GM18502 (cell line): ENCODE measurements around the gene LMTK2.

Experiments
- ATAC-seq: cut with Tn5 transposase; IDR thresholded peaks from one replicate; pipeline ENCODE4 v1.9.1; 2021; ENCODE audit warnings: mild to moderate bottlenecking; ENCODE audit not compliant: unreplicated experiment, poor library complexity

The LMTK2 gene

GRCh38 chr7:98199131-98199530 lies 92.5 kb downstream of the LMTK2 start:
- ATAC-seq = no peak

DNA sequence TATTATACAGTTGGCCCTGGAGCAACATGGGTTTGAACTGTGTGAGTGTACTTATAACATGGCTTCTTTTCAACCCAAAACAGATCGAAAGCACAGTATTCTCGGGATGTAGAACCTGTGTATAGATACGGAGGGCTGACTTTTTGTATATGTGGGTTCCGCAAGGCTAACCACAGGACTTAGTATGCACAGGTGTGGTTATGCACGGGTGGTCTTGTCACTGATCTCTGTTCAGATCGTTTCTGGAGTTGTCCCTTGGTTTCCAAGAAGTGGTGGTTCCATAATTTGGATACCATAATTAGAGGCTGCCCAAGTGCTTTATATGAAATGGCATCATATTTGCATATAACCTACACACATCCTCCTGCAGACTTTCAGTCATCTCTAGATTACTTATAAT lies 93.7 kb downstream of the LMTK2 start:
- peak; percentile 45 for ATAC-seq

DNA sequence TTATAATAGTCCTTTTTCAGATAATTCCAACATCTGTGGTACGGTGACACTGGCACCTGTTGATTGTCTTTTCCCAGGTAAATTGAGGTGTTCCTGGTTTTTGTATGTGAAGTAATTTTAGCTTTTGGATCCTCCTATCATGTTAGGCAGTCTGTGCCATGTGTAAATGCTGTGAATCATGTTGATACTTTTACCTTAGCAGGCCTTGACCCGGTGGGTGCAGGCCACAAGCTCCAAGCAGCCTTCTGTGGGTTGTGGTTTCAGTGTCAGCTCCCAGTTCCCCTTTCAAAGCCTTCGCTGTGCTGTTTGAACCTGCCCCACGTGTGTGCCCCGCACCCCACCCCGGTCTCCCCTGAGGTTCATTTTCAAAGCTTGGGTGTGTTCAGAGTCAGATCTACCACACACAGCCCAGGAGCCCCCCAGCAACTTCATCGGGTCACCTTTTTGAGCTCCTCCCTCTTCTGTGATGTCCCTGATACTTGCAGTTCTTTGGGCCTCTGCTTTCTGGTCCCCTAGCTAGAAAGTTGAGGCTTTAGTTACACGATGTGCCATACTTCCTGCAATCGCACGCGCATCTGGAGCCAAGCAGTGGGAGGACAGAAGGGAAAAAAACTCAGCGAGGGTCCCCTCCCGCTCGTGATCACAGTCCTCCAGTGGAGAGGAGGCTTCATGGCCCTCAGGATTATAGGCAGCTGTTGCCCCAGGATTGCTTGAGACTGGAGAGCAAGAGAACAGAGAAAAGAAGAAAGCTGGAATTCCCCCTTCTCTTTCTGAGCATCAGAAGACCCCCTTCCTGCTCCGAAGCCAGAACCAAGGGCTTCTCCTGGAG lies 95.9 kb downstream of the LMTK2 start:
- ATAC-seq = peak; percentile 91

GRCh38 chr7:98203261-98203963 lies 96.8 kb downstream of the LMTK2 start:
- ATAC-seq = peak; percentile 48

DNA sequence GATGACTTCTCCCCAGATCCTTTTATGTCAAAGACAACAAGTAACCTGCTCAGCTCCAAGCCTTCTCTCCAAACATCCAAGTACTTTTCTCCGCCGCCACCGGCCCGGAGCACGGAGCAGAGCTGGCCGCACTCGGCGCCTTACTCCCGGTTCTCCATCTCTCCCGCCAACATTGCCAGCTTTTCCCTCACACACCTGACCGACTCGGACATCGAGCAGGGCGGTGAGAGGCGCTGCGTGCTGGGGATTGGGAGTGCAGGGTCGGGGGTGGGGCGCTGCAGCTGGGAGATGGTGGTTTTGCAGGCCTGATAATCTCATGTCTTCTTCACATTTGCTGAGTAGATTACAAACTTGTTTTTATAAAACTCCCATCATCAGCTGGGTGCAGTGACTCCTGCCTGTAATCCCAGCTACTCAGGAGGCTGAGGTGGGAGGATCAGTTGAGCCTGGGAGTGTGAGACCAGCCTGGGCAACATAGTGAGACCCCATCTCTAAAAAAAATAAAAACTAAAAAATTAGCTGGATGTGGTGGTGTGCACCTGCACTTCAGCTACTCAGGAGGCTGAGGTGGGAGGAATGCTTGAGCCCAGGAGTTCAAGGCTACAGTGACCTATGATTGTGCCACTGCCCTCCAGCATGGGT lies 97.4 kb downstream of the LMTK2 start:
- ATAC-seq = no peak

DNA sequence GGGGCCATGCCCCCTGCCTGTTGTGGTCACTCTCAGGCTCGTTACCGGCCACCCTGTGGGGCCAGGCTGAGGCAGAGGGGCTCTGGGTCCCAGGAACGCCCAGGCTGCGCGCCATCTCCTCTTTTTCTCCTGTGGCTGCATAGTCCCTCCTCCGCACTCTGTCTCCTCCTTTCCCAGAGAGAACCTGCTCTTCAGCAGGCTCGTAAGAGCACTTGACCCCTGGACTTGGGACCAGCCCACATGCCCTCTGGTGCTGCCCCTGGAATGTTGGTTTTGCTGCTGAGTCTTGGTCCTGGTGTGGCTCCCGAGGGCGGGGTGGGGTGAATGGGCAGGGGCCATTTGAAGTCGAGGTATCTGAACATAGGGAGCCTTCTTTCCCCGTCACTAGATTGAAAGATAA lies 98.0 kb downstream of the LMTK2 start:
- no peak for ATAC-seq

GRCh38 chr7:98205162-98205845 lies 98.6 kb downstream of the LMTK2 start:
- ATAC-seq = no peak

DNA sequence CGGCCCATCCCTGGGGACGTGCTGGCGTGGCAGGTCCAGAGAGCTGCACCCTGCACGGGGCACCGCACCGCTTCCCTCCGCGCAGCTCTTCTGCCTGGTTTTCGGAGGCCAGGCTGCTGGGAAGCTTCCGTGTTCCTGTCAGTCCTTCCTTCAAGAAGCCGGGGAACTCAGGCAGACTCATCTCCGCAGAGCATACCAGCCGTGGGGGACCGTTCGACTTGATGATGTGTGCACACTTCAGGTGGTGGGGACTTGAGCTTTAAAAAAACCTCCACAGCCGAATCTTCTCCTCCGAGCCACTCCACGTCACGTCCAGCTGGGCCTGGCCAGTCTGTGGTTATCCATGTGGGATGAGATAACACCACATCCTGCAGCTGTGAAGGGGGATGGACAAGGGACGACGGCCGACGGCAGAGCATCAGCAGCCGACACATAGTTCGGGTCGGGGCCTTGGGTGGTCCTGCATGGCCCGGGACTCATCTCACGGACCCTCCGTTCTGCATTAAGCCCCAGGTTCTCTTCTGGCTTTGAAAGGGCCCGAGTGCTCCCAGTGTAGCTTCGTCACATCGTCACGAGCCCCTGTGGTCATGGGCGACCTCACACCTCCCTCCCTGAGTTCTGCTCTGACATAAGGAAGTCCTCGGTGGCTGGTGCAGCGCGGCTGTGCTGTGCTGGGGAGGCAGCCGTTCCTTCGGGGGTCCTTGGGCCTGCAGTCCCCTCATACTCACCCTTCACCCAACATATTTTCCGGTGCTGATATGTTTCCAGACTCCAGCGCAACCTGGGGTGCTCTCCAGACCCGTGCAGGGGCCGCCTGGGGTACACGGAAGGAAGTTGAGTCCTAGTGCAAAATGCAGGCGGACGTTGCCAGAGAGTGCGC lies 100.0 kb downstream of the LMTK2 start:
- ATAC-seq = no peak

GRCh38 chr7:98209166-98209920 lies 102.7 kb downstream of the LMTK2 start:
- ATAC-seq = no peak

DNA sequence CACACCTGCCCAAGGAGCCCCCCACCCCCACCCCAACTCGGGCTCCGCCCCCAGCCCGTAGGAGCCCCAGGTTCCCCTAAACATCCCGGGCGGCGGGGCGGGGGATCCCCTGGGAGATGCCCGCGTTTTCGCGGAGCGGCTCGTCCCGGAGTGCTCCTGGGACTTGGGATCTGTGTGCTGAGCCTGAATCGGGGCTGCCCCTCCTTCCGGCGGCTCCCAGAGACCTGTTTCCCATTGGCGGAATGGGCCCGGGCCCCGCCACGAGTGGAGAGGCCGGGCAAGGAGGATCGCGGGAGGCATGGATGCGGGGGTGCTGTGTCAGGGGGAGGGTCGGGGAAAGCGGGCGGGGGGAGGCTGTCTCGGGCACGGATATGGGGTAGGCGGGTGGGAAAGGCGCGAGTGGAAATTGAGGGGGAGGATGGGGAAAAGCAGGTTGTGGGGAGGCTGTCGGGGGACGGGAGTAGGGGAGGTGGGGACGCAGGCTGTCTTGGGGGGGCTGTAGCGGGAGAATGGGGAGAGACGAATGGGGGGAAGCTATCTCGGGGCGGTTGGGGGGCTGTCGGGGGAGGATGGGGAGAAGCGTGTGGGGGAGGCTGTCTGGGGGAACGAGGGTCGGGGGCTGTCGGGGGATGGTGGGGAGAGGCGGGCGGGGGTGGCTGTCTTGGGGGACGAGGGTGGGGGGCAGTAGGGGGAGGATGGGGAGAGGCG lies 104.0 kb downstream of the LMTK2 start:
- no peak for ATAC-seq

- peak; percentile 67 for ATAC-seq
These were observed 104.6 kb downstream of the LMTK2 start, which contains the start of gene BHLHA15 for GRCh38 chr7:98211221-98211675. BHLHA15 (plus strand) TSS chr7:98211439; CDS start chr7:98212310, 871 bp downstream.

GRCh38 chr7:98211676-98212531 lies 105.2 kb downstream of the LMTK2 start:
- no peak for ATAC-seq

DNA sequence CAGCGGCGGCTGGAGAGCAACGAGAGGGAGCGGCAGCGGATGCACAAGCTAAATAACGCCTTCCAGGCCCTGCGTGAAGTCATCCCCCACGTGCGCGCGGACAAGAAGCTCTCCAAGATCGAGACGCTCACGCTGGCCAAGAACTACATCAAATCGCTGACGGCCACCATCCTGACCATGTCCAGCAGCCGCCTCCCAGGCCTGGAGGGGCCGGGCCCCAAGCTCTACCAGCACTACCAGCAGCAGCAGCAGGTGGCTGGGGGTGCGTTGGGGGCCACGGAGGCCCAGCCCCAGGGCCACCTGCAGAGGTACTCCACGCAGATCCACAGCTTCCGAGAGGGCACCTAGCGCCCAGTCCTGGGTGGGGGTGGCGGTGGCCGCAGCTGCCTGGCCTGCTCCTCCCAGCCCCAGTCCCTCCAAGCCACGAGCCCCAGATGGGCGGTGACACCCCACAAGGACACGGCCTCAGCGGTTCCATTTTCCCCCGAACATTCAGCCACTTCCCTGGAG lies 105.9 kb downstream of the LMTK2 start:
- no peak for ATAC-seq

- no peak for ATAC-seq
These were observed 106.7 kb downstream of the LMTK2 start for GRCh38 chr7:98213296-98213887.

- ATAC-seq = no peak
These were observed 107.5 kb downstream of the LMTK2 start for GRCh38 chr7:98213888-98214810.
